Endothelial cell of umbilical vein (primary cell): ENCODE measurements around the gene REL. TPM values are rescaled to one million over a fixed set of nuclear protein-coding genes. Genes with fewer than 3 reads are reported as not detected.

Experiments used
- BruUV-seq: library from RNA; stranded (reverse); fragments of 400-500 nt; replicated peaks from 2 replicates; lab custom pipeline; 2021; lab: Mats Ljungman, UMichigan
- CTCF ChIA-PET: fragments of 300-600, 350-600 bp; sonication (Branson Sonifier 250); formaldehyde crosslinking; loops from one replicate; lab custom pipeline; 2021; ENCODE audit warnings: antibody characterized with exemption, inconsistent platforms; lab: Charles Lee
- POLR2A ChIA-PET: fragments of 300-600, 350-600 bp; sonication (Branson Sonifier 250); formaldehyde crosslinking; loops from one replicate; lab custom pipeline; 2021; ENCODE audit warnings: antibody characterized with exemption, inconsistent platforms; lab: Charles Lee
- DNase-seq: peaks from one replicate; pipeline ENCODE4 v3.0.0-alpha.2; 2011; ENCODE audit warnings: low read depth, low spot score
- FAIRE-seq: peaks from 2 replicates; lab custom pipeline; 2011; peaks lifted over from hg19 to GRCh38; lab: Jason Lieb, UNC
- H2AFZ ChIP-seq: 2 replicates; pipeline ENCODE4 v1.6.0; 2012; ENCODE audit warnings: low read depth, low read length, control low read depth, inconsistent platforms
- H3K27ac ChIP-seq: 2 replicates; pipeline ENCODE4 v1.5.1; 2011; ENCODE audit warnings: low read depth, mild to moderate bottlenecking, control low read depth, low read length, moderate library complexity; ENCODE audit not compliant: insufficient read depth
- H3K27me3 ChIP-seq, 2 experiments: 2 replicates each; pipeline versions ENCODE4 v1.6.0 to v1.6.1; 2011; ENCODE audit warnings: low read length in 2 of 2, mixed read lengths in 1 of 2; ENCODE audit not compliant: control insufficient read depth in 2 of 2, insufficient read depth in 2 of 2
- H3K36me3 ChIP-seq, 2 experiments: 2 replicates in 1 of 2; 3 replicates in 1 of 2; pipeline ENCODE4 v1.5.1; 2011; ENCODE audit warnings: low read length in 2 of 2, mild to moderate bottlenecking in 1 of 2, moderate library complexity in 1 of 2; ENCODE audit not compliant: control insufficient read depth in 2 of 2, insufficient read depth in 2 of 2; ENCODE audit errors: extremely low read depth in 1 of 2
- H3K4me1 ChIP-seq: 3 replicates; pipeline ENCODE4 v1.5.1; 2011; ENCODE audit warnings: mild to moderate bottlenecking, low read length; ENCODE audit not compliant: control insufficient read depth, insufficient read depth; ENCODE audit errors: extremely low read depth
- H3K4me2 ChIP-seq: 2 replicates; pipeline ENCODE4 v1.6.1; 2011; ENCODE audit warnings: low read length, control low read depth, mixed read lengths; ENCODE audit not compliant: insufficient read depth
- H3K4me3 ChIP-seq, 3 experiments: fragments of 200-600 bp in 1 of 3; sonication (generic), shearing (Covaris generic) in 1 of 3; replicated peaks in 1 of 3; 2 replicates each; pipeline ENCODE4 v1.5.1; 2011 to 2016; ENCODE audit warnings: control low read depth in 3 of 3, low read length in 3 of 3, mild to moderate bottlenecking in 2 of 3, inconsistent platforms in 1 of 3, low read depth in 1 of 3, moderate library complexity in 1 of 3; ENCODE audit not compliant: insufficient read depth in 1 of 3
- H3K79me2 ChIP-seq: 2 replicates; pipeline ENCODE4 v1.6.0; 2012; ENCODE audit warnings: low read length, inconsistent platforms; ENCODE audit not compliant: control insufficient read depth, insufficient read depth
- H3K9ac ChIP-seq: replicated peaks from 2 replicates; pipeline ENCODE3; 2011; ENCODE audit warnings: low read length, control low read depth; ENCODE audit not compliant: insufficient read depth; ENCODE audit errors: extremely low read depth
- H3K9me1 ChIP-seq: replicated peaks from 3 replicates; pipeline ENCODE4 v1.6.0; 2011; ENCODE audit warnings: mild to moderate bottlenecking, low read length; ENCODE audit not compliant: control insufficient read depth, insufficient read depth; ENCODE audit errors: extremely low read depth
- H3K9me3 ChIP-seq: replicated peaks from 2 replicates; pipeline ENCODE4 v1.5.1; 2012; ENCODE audit warnings: low read length, inconsistent platforms; ENCODE audit not compliant: control insufficient read depth, insufficient read depth
- H4K20me1 ChIP-seq: replicated peaks from 2 replicates; pipeline ENCODE3; 2011; ENCODE audit warnings: mild to moderate bottlenecking, low read length; ENCODE audit not compliant: control insufficient read depth, insufficient read depth; ENCODE audit errors: extremely low read depth
- EZH2 ChIP-seq: IDR thresholded peaks from 2 replicates; pipeline ENCODE4 v1.6.1; 2012; ENCODE audit warnings: borderline replicate concordance, low read depth, mild to moderate bottlenecking, moderate library complexity, low read length, inconsistent platforms; ENCODE audit not compliant: severe bottlenecking
- FOS ChIP-seq: IDR thresholded peaks from 2 replicates; pipeline ENCODE4 v1.6.1; 2011; ENCODE audit warnings: mild to moderate bottlenecking, low read length, moderate library complexity, borderline replicate concordance; ENCODE audit not compliant: insufficient read depth
- GATA2 ChIP-seq: IDR thresholded peaks from 2 replicates; pipeline ENCODE4 v1.7.0; 2011; ENCODE audit warnings: low read depth, mild to moderate bottlenecking, moderate library complexity, mixed read lengths, low read length; ENCODE audit not compliant: insufficient read length, insufficient read depth
- JUN ChIP-seq: IDR thresholded peaks from 2 replicates; pipeline ENCODE4 v1.6.1; 2011; ENCODE audit warnings: borderline replicate concordance, low read depth; ENCODE audit not compliant: insufficient read length, insufficient read depth
- MYC ChIP-seq: IDR thresholded peaks from one replicate; pipeline ENCODE4 v1.6.1; 2011; ENCODE audit warnings: mild to moderate bottlenecking, low read depth, low read length
- POLR2A ChIP-seq: IDR thresholded peaks from 2 replicates; pipeline ENCODE4 v1.6.1; 2012; ENCODE audit warnings: low read depth, mild to moderate bottlenecking, control low read depth, low read length
- POLR2AphosphoS5 ChIP-seq: IDR thresholded peaks from 2 replicates; pipeline ENCODE4 v1.6.1; 2012; ENCODE audit warnings: low read depth, mild to moderate bottlenecking, control low read depth, low read length, moderate library complexity; ENCODE audit not compliant: insufficient read depth
- dilution Hi-C: fragments of 300-500 bp; cut with MboI; formaldehyde crosslinking; loops from one replicate; pipeline ENCODE4 v1.15.0; 2019; ENCODE audit warnings: low sequenced_read_pairs; ENCODE audit not compliant: extremely low pct_ligation_motif_present
- intact Hi-C: fragments of 100-400 bp; cut with micrococcal nuclease; formaldehyde crosslinking; loops from one replicate; pipeline ENCODE4 v1.10.0; 2022
- polyA plus RNA-seq, 4 experiments: library from polyadenylated mRNA; depleted of rRNA in 3 of 4; stranded (reverse) in 3 of 4; unstranded in 1 of 4; fragments of >200 nt; gene quantifications; 2 replicates each; pipeline versions ENCODE4 v1.2.1 to v1.2.3, GENCODE V29; 2011 to 2012; ENCODE audit warnings: missing spikeins in 1 of 4
- total RNA-seq: library from RNA; stranded (reverse); gene quantifications from 2 replicates; pipeline ENCODE4 v1.2.3, GENCODE V29; 2021
- TF ChIP-seq, protein P1 (sequence below), 2 donors: IDR thresholded peaks; 1 replicate in 1 of 2; 2 replicates in 1 of 2; pipeline ENCODE4 v1.5.1; 2011; ENCODE audit warnings: low read length in 2 of 2, mild to moderate bottlenecking in 2 of 2, moderate library complexity in 2 of 2, control low read depth in 1 of 2, inconsistent platforms in 1 of 2, low read depth in 1 of 2; ENCODE audit not compliant: insufficient read depth in 1 of 2; ENCODE audit errors: extremely low read depth in 1 of 2
- TF ChIP-seq, protein P2 (sequence below): IDR thresholded peaks from 2 replicates; pipeline ENCODE4 v1.6.1; 2011; ENCODE audit not compliant: insufficient read depth, insufficient read length

The REL gene
- total and polyA plus RNA-seq, 2 donors (not counting 3 experiments of a cell fraction or from before 2014, with no cell fraction given): 3.5 to 12.8 TPM

DNA sequence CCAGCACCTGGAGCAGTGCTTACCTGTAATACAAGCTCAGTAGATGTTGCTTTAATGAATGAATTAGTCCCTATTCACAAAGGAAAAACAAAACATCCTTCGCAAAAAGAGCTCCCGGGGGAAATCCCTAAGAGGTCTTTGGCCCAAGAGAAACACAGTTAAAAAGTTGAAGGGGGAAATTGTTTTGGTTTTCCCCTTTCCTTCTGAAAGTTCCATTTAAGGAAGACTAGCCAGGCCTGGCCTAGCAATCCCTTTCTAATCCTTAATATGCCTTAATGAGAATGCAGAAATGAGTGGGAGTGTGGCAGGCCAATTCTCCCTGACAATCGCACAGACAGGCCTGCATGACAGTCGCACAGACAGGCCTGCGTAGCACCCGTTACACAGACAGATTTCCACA, 33.5 kb upstream of the REL start:
- H2AFZ ChIP-seq: no peak overlapping the region
- peaks cover 0 to 3% of the 10 kb centered on the region in 2 experiments for H3K27me3 ChIP-seq
- DNase-seq: no peak
- TF ChIP-seq POLR2AphosphoS5: no peak
- no peak for TF ChIP-seq EZH2
- TF ChIP-seq MYC: no peak
- TF ChIP-seq, protein P1, sequence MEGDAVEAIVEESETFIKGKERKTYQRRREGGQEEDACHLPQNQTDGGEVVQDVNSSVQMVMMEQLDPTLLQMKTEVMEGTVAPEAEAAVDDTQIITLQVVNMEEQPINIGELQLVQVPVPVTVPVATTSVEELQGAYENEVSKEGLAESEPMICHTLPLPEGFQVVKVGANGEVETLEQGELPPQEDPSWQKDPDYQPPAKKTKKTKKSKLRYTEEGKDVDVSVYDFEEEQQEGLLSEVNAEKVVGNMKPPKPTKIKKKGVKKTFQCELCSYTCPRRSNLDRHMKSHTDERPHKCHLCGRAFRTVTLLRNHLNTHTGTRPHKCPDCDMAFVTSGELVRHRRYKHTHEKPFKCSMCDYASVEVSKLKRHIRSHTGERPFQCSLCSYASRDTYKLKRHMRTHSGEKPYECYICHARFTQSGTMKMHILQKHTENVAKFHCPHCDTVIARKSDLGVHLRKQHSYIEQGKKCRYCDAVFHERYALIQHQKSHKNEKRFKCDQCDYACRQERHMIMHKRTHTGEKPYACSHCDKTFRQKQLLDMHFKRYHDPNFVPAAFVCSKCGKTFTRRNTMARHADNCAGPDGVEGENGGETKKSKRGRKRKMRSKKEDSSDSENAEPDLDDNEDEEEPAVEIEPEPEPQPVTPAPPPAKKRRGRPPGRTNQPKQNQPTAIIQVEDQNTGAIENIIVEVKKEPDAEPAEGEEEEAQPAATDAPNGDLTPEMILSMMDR (IDR thresholded peaks at IDR 0.05; ENCODE audit: extremely low read depth in 1 of 2, insufficient read depth in 1 of 2, low read depth in 1 of 2, low read length in 2 of 2): no peak
- TF ChIP-seq POLR2A: no peak
- TF ChIP-seq GATA2: no peak
- H3K36me3 ChIP-seq: no peaks in the 10 kb centered on the region
- H3K79me2 ChIP-seq: no peaks in the 10 kb centered on the region
- ChIA-PET CTCF (no interaction called here), POLR2A (no interaction called here)
- H3K9me3 ChIP-seq: no peaks in the 10 kb centered on the region
- dilution Hi-C loops (no loop called here), intact Hi-C loops (no loop called here)
- H3K9ac ChIP-seq: no peak overlapping the region
- H3K4me1 ChIP-seq: no peaks in the 10 kb centered on the region
- H3K27ac ChIP-seq: no peak overlapping the region
- no peaks in the 10 kb centered on the region for H3K9me1 ChIP-seq
- no peak overlapping the region for H3K4me3 ChIP-seq
- no peak overlapping the region for H3K4me2 ChIP-seq
- no peaks in the 10 kb centered on the region for H4K20me1 ChIP-seq
- BruUV-seq: no TSS peak
- no peak for FAIRE-seq

DNA sequence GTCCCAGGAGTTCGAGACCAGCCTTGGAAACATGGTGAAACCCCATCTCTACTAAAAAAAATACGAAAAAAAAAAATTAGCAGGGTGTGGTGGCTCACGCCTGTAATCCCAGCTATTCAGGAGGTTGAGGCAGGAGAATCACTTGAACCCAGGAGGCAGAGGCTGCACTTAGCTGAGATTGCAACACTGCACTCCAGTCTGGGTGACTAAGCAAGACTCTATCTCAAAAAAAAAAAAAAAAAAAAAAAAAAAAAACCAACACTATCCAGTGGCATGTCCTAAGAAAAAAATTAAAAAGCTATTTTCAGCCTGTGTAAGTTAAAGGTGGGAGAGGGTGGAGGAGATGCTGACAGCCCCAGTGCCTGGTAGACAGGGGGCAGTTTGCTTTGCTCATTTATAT, 32.2 kb upstream of the REL start:
- Histone ChIP-seq H3K27me3 (peaks cover 0 to 3% of the 10 kb centered on the region in 2 experiments), H4K20me1 (no peaks in the 10 kb centered on the region), H3K4me2 (no peak overlapping the region), H3K27ac (no peak overlapping the region), H3K4me1 (no peaks in the 10 kb centered on the region), H3K4me3 (no peak overlapping the region), H3K9ac (no peak overlapping the region), H3K9me1 (no peaks in the 10 kb centered on the region), H2AFZ (no peak overlapping the region), H3K36me3 (no peaks in the 10 kb centered on the region), H3K79me2 (no peaks in the 10 kb centered on the region), H3K9me3 (no peaks in the 10 kb centered on the region)
- FAIRE-seq (no peak), DNase-seq (no peak)
- TF ChIP-seq, protein P2, sequence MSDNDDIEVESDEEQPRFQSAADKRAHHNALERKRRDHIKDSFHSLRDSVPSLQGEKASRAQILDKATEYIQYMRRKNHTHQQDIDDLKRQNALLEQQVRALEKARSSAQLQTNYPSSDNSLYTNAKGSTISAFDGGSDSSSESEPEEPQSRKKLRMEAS: no peak
- no peak for TF ChIP-seq FOS
- TF ChIP-seq, protein P1 (IDR thresholded peaks at IDR 0.05; ENCODE audit: extremely low read depth in 1 of 2, insufficient read depth in 1 of 2, low read depth in 1 of 2, low read length in 2 of 2): no peak
- TF ChIP-seq POLR2A: no peak
- no peak for TF ChIP-seq JUN
- TF ChIP-seq GATA2: no peak
- no peak for TF ChIP-seq EZH2
- no peak for TF ChIP-seq MYC
- no peak for TF ChIP-seq POLR2AphosphoS5
- intact Hi-C loops (no loop called here), dilution Hi-C loops (no loop called here)
- no TSS peak for BruUV-seq
- CTCF ChIA-PET: interaction anchor here (1.4 kb wide), 1 partner anchor 11 kb away, joined by 3 read pairs; no protein-coding TSS in a partner anchor
- POLR2A ChIA-PET: no interaction called here
